CD4-positive, alpha-beta memory T cell (primary cell): ENCODE data around the gene ABHD4. TPM values are rescaled to one million over a fixed set of nuclear protein-coding genes. Genes with fewer than 3 reads are reported as not detected.

Source experiments
- CTCF ChIA-PET: fragments of 350-600 bp; sonication (Branson Sonifier 250); formaldehyde crosslinking; loops from one replicate; lab custom pipeline; 2021; ENCODE audit warnings: inconsistent platforms; ENCODE audit not compliant: partially characterized antibody; lab: Charles Lee
- POLR2A ChIA-PET: fragments of 350-600 bp; sonication (Branson Sonifier 250); formaldehyde crosslinking; loops from one replicate; lab custom pipeline; 2021; ENCODE audit not compliant: partially characterized antibody; lab: Charles Lee
- DNase-seq, 5 donors: peaks; one replicate each; pipeline versions ENCODE4 v3.0.0 to v3.0.0-alpha.2; 2020 to 2022; ENCODE audit warnings: mixed read lengths in 1 of 5
- H3K27ac ChIP-seq: one replicate; pipeline ENCODE4 v1.7.0; 2013; ENCODE audit warnings: low read depth, low read length
- H3K27me3 ChIP-seq: 2 replicates; pipeline ENCODE4 v1.7.0; 2013; ENCODE audit warnings: mild to moderate bottlenecking, low read length, moderate library complexity; ENCODE audit not compliant: insufficient read depth
- H3K36me3 ChIP-seq: 2 replicates; pipeline ENCODE4 v1.7.0; 2013; ENCODE audit warnings: mild to moderate bottlenecking, low read length, moderate library complexity; ENCODE audit not compliant: insufficient read depth
- H3K4me1 ChIP-seq: 2 replicates; pipeline ENCODE4 v1.7.0; 2013; ENCODE audit warnings: mild to moderate bottlenecking, low read length, moderate library complexity; ENCODE audit not compliant: insufficient read depth
- H3K4me3 ChIP-seq, 2 donors: one replicate each; pipeline ENCODE4 v1.7.0; 2013; ENCODE audit warnings: low read length in 2 of 2, mild to moderate bottlenecking in 1 of 2
- H3K9me3 ChIP-seq, 2 donors: one replicate each; pipeline ENCODE4 v1.7.0; 2013; ENCODE audit warnings: low read length in 2 of 2, control low read depth in 1 of 2; ENCODE audit not compliant: control insufficient read depth in 1 of 2
- H3K27ac Mint-ChIP-seq, 7 donors: one replicate each; pipeline ENCODE4 v1.8.0; 2020 to 2021; ENCODE audit warnings: mixed read lengths in 7 of 7, mild to moderate bottlenecking in 6 of 7, inconsistent platforms in 3 of 7, moderate library complexity in 3 of 7
- H3K27me3 Mint-ChIP-seq, 2 donors: one replicate each; pipeline ENCODE4 v1.8.0; 2020 to 2021; ENCODE audit warnings: mixed read lengths in 2 of 2
- H3K36me3 Mint-ChIP-seq, 2 donors: one replicate each; pipeline ENCODE4 v1.8.0; 2020 to 2021; ENCODE audit warnings: mixed read lengths in 2 of 2, inconsistent platforms in 1 of 2, mild to moderate bottlenecking in 1 of 2
- H3K4me1 Mint-ChIP-seq, 4 donors: one replicate each; pipeline ENCODE4 v1.8.0; 2020 to 2021; ENCODE audit warnings: mixed read lengths in 4 of 4, mild to moderate bottlenecking in 1 of 4
- H3K4me3 Mint-ChIP-seq, 8 donors: one replicate each; pipeline ENCODE4 v1.8.0; 2020 to 2021; ENCODE audit warnings: mixed read lengths in 8 of 8, mild to moderate bottlenecking in 7 of 8, moderate library complexity in 6 of 8, inconsistent platforms in 3 of 8
- H3K9me3 Mint-ChIP-seq, 8 donors: one replicate each; pipeline ENCODE4 v1.8.0; 2020 to 2021; ENCODE audit warnings: mixed read lengths in 8 of 8, mild to moderate bottlenecking in 5 of 8, inconsistent platforms in 3 of 8, moderate library complexity in 1 of 8
- intact Hi-C: fragments of 100-400 bp; cut with micrococcal nuclease; formaldehyde crosslinking; loops from one replicate; pipeline ENCODE4 v1.15.1; 2023
- polyA plus RNA-seq, 2 donors: library from polyadenylated mRNA; unstranded; fragments of 300-500 nt; fragmentation: Illumina TruSeq; gene quantifications; one replicate each; pipeline ENCODE4 v1.2.3, GENCODE V29; 2021
- total RNA-seq, 2 experiments: library from RNA; stranded (reverse); gene quantifications; one replicate each; pipeline ENCODE4 v1.2.3, GENCODE V29; 2021

The ABHD4 gene
- total and polyA plus RNA-seq, 4 experiments from 2014 or later, result 6.2 to 22.4 (median 15.9) TPM

GRCh38 chr14:22556021-22556989, 41.8 kb upstream of the ABHD4 start:
- H3K4me1 Mint-ChIP-seq, result peaks cover 77 to 97% (median 87%) of the 10 kb centered on the region in 4 donors
- ChIA-PET CTCF (interaction anchor here (0.7 to 3.5 kb wide), 80 partner anchors 10 to 832 kb away, joined by 3 to 305 read pairs (median 5); partner anchors contain the start of genes ABHD4, CDH24, DAD1 and OR6J1), POLR2A (interaction anchor here (0.6 to 19.8 kb wide), 96 partner anchors 10 to 944 kb away, joined by 3 to 1762 read pairs (median 6); partner anchors contain the start of genes ABHD4, AJUBA, C14orf119 and CDH24)
- intact Hi-C loops, result loop anchor here (1.0 to 5.0 kb wide), 19 partner anchors 10 to 844 kb away; partner anchors contain the start of gene DAD1
- H3K9me3 Mint-ChIP-seq, result peaks cover 0 to 8% (median 1%) of the 10 kb centered on the region in 8 donors
- peak; percentile 99 to 100 (median 100) for DNase-seq
- Histone ChIP-seq H3K9me3 (no peaks in the 10 kb centered on the region), H3K27me3 (no peaks in the 10 kb centered on the region), H3K4me1 (peaks cover 97% of the 10 kb centered on the region), H3K27ac (peak overlapping the region; percentile 97), H3K4me3 (peak overlapping the region; percentile 80 to 85), H3K36me3 (peaks cover 17% of the 10 kb centered on the region)
- H3K4me3 Mint-ChIP-seq, result peak overlapping the region; percentile 77 to 96 (median 88)
- peaks cover 17 to 42% of the 10 kb centered on the region in 2 donors for H3K36me3 Mint-ChIP-seq
- peaks cover 2 to 4% of the 10 kb centered on the region in 2 donors for H3K27me3 Mint-ChIP-seq
- H3K27ac Mint-ChIP-seq, result peak overlapping the region; percentile 98 to 100 (median 100)

GRCh38 chr14:22556990-22557623, 41.0 kb upstream of the ABHD4 start:
- Histone ChIP-seq H3K9me3 (no peaks in the 10 kb centered on the region), H3K4me3 (peak overlapping the region; percentile 80 to 85), H3K27me3 (no peaks in the 10 kb centered on the region), H3K4me1 (peaks cover 97% of the 10 kb centered on the region), H3K27ac (peak overlapping the region; percentile 97), H3K36me3 (peaks cover 9% of the 10 kb centered on the region)
- H3K4me3 Mint-ChIP-seq, result peak overlapping the region; percentile 77 to 96 (median 88)
- H3K9me3 Mint-ChIP-seq, result peaks cover 0 to 8% (median 1%) of the 10 kb centered on the region in 8 donors
- H3K36me3 Mint-ChIP-seq, result peaks cover 9 to 34% of the 10 kb centered on the region in 2 donors
- peak; percentile 87 to 96 (median 91) for DNase-seq
- H3K27me3 Mint-ChIP-seq, result peaks cover 2 to 4% of the 10 kb centered on the region in 2 donors
- ChIA-PET CTCF (interaction anchor here (0.7 to 3.5 kb wide), 74 partner anchors 10 to 833 kb away, joined by 3 to 305 read pairs (median 5); partner anchors contain the start of genes ABHD4, CDH24, DAD1 and OR6J1), POLR2A (interaction anchor here (0.6 to 19.8 kb wide), 83 partner anchors 9 to 945 kb away, joined by 3 to 1762 read pairs (median 7); partner anchors contain the start of genes ABHD4, AJUBA, C14orf119 and CDH24)
- H3K4me1 Mint-ChIP-seq, result peaks cover 75 to 97% (median 86%) of the 10 kb centered on the region in 4 donors
- H3K27ac Mint-ChIP-seq, result peak overlapping the region; percentile 98 to 100 (median 100)
- intact Hi-C loops, result loop anchor here (1.0 to 5.0 kb wide), 23 partner anchors 11 to 845 kb away; partner anchors contain the start of gene DAD1

- peak overlapping the region; percentile 30 to 80 for H3K4me3 ChIP-seq
- H3K27ac ChIP-seq, result peak overlapping the region; percentile 97
Observed at GRCh38 chr14:22557846-22558220, 40.3 kb upstream of the ABHD4 start.

GRCh38 chr14:22558221-22558913, 39.7 kb upstream of the ABHD4 start:
- POLR2A ChIA-PET, result interaction anchor here (0.7 to 19.8 kb wide), 25 partner anchors 5 to 847 kb away, joined by 3 to 1226 read pairs (median 4); partner anchors contain the start of genes DAD1 and OXA1L

More at GRCh38 chr14:22557846-22558220, 40.3 kb upstream of the ABHD4 start:
- peak overlapping the region; percentile 98 to 100 (median 100) for H3K27ac Mint-ChIP-seq
- peaks cover 2 to 27% of the 10 kb centered on the region in 2 donors for H3K36me3 Mint-ChIP-seq
- Histone ChIP-seq H3K27me3 (no peaks in the 10 kb centered on the region), H3K4me1 (peaks cover 97% of the 10 kb centered on the region), H3K9me3 (no peaks in the 10 kb centered on the region), H3K36me3 (peaks cover 1% of the 10 kb centered on the region)
- H3K4me1 Mint-ChIP-seq, result peaks cover 71 to 97% (median 84%) of the 10 kb centered on the region in 4 donors
- peak overlapping the region; percentile 77 to 96 (median 88) for H3K4me3 Mint-ChIP-seq
- H3K27me3 Mint-ChIP-seq, result peaks cover 2 to 4% of the 10 kb centered on the region in 2 donors
- H3K9me3 Mint-ChIP-seq, result peaks cover 0 to 8% (median 1%) of the 10 kb centered on the region in 8 donors
- intact Hi-C loops, result loop anchor here (1.0 to 5.0 kb wide), 16 partner anchors 12 to 846 kb away; no protein-coding TSS in a partner anchor
- CTCF ChIA-PET, result interaction anchor here (0.8 to 5.7 kb wide), 17 partner anchors 8 to 717 kb away, joined by 3 to 303 read pairs (median 4); partner anchors contain the start of genes ABHD4, DAD1 and OR6J1
- no peak for DNase-seq
- POLR2A ChIA-PET, result interaction anchor here (0.7 to 19.8 kb wide), 25 partner anchors 4 to 847 kb away, joined by 3 to 1226 read pairs (median 4); partner anchors contain the start of genes DAD1 and OXA1L

GRCh38 chr14:22559041-22559440, 39.1 kb upstream of the ABHD4 start:
- H3K4me3 Mint-ChIP-seq, result peak overlapping the region in 7 of 8 donors; percentile 77 to 96 (median 89)
- H3K27me3 Mint-ChIP-seq, result peaks cover 2 to 4% of the 10 kb centered on the region in 2 donors
- H3K4me1 ChIP-seq, result peaks cover 97% of the 10 kb centered on the region
- peaks cover 2 to 21% of the 10 kb centered on the region in 2 donors for H3K36me3 Mint-ChIP-seq
- no peak for DNase-seq
- peaks cover 0 to 6% (median 1%) of the 10 kb centered on the region in 8 donors for H3K9me3 Mint-ChIP-seq
- peak overlapping the region; percentile 97 for H3K27ac ChIP-seq
- peak overlapping the region in 1 of 2 donors; percentile 80 for H3K4me3 ChIP-seq
- CTCF ChIA-PET, result interaction anchor here (0.6 to 5.7 kb wide), 8 partner anchors 9 to 645 kb away, joined by 3 to 303 read pairs (median 8); partner anchors contain the start of gene DAD1
- no peaks in the 10 kb centered on the region for H3K9me3 ChIP-seq
- peak overlapping the region; percentile 98 to 100 (median 100) for H3K27ac Mint-ChIP-seq
- no peaks in the 10 kb centered on the region for H3K36me3 ChIP-seq
- H3K4me1 Mint-ChIP-seq, result peaks cover 65 to 98% (median 84%) of the 10 kb centered on the region in 4 donors
- intact Hi-C loops, result loop anchor here (2.0 to 5.0 kb wide), 5 partner anchors 37 to 847 kb away; no protein-coding TSS in a partner anchor
- H3K27me3 ChIP-seq, result no peaks in the 10 kb centered on the region
- POLR2A ChIA-PET, result interaction anchor here (0.8 to 19.8 kb wide), 15 partner anchors 6 to 697 kb away, joined by 3 to 1226 read pairs (median 28); partner anchors contain the start of genes DAD1, LRP10 and OXA1L

More at GRCh38 chr14:22558221-22558913, 39.7 kb upstream of the ABHD4 start:
- Histone ChIP-seq H3K4me3 (peak overlapping the region; percentile 30 to 80), H3K27ac (peak overlapping the region; percentile 97), H3K9me3 (no peaks in the 10 kb centered on the region), H3K4me1 (peaks cover 97% of the 10 kb centered on the region), H3K27me3 (no peaks in the 10 kb centered on the region), H3K36me3 (no peaks in the 10 kb centered on the region)
- peak overlapping the region; percentile 26 to 96 (median 86) for H3K4me3 Mint-ChIP-seq
- CTCF ChIA-PET, result interaction anchor here (0.6 to 5.7 kb wide), 18 partner anchors 8 to 718 kb away, joined by 3 to 303 read pairs (median 4); partner anchors contain the start of genes ABHD4, DAD1 and OR6J1
- intact Hi-C loops, result loop anchor here (2.0 to 5.0 kb wide), 5 partner anchors 36 to 846 kb away; no protein-coding TSS in a partner anchor
- DNase-seq, result peak in 4 of 5 donors; percentile 54 to 72 (median 64)
- peaks cover 0 to 23% of the 10 kb centered on the region in 2 donors for H3K36me3 Mint-ChIP-seq
- peaks cover 69 to 97% (median 83%) of the 10 kb centered on the region in 4 donors for H3K4me1 Mint-ChIP-seq
- peaks cover 0 to 8% (median 1%) of the 10 kb centered on the region in 8 donors for H3K9me3 Mint-ChIP-seq
- peak overlapping the region; percentile 98 to 100 (median 100) for H3K27ac Mint-ChIP-seq
- peaks cover 2 to 4% of the 10 kb centered on the region in 2 donors for H3K27me3 Mint-ChIP-seq
